ENCODE measurements around the gene HOXD8. TPM values are rescaled to one million over a fixed set of nuclear protein-coding genes. Genes with fewer than 3 reads are reported as not detected.

Gene HOXD8
- total and polyA plus RNA-seq, 10 of the 15 experiments (the other 5 are each of a cell fraction or from before 2014, with no cell fraction given), result not detected

DNA sequence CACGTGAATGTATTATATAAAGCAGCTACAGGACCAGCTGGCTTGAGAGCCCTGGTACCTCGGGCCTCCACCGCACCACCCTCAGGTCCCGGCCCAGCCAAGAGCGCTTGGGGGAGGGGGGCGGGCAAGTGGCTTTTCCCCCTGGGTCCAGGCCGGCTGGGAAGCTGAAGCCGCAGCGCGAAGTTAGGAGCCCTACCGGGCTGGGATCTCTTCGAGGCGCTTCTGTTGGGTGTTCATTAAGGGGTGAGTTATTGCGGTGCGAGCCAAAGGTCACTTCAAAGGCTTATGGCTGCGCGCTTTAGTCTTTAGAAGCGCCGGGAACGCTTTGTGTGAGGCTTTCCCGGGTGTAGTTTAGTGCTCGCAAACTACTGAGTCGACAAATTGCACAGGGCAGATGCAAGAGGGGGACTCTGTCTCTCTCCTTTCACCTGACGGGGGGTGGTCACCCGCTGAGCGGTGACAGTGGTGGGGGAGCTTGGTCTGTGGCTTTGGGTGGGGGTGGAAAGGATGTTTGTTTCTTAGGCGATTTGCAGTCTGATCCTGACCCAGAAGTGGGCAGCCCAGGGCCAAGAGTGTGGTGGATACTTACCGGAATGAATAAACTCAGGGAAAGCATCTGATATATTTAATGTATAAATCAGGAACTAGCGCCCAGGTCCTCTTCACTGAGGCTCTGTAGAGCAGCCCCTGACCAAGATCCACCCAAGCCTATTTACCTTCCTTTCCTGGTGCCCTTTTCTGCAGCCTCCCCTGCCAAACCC, 33.6 kb downstream of the HOXD8 start:
- SMC1A ChIA-PET (ENCODE audit: uncharacterized antibody, unreplicated experiment), result no interaction called here
- no peak for DNase-seq (ENCODE audit: low read depth, low spot score)
- Histone ChIP-seq H3K27me3 (replicated peaks in 1 of 2; ENCODE audit: control insufficient read depth in 2 of 2, insufficient read depth in 2 of 2, low read length in 1 of 2) (peaks cover 18 to 29% of the 10 kb centered on the region in 2 experiments), H3K36me3 (ENCODE audit: control insufficient read depth in 2 of 2, insufficient read depth in 2 of 2, low read length in 1 of 2) (no peaks in the 10 kb centered on the region), H4K20me1 (ENCODE audit: control insufficient read depth, insufficient read depth) (no peaks in the 10 kb centered on the region), H3K79me2 (ENCODE audit: control insufficient read depth, insufficient read depth, low read length) (no peaks in the 10 kb centered on the region), H3K4me1 (ENCODE audit: control insufficient read depth, insufficient read depth, low read length) (no peaks in the 10 kb centered on the region), H3K9ac (ENCODE audit: control insufficient read depth, insufficient read depth, low read length) (no peak overlapping the region), H3K4me2 (ENCODE audit: control insufficient read depth, insufficient read depth) (no peak overlapping the region), H3K27ac (ENCODE audit: control insufficient read depth, insufficient read depth) (no peak overlapping the region), H3K4me3 (no peak overlapping the region), H3K9me3 (replicated peaks; ENCODE audit: control insufficient read depth, insufficient read depth, low read length) (peaks cover 2% of the 10 kb centered on the region; the same call in 2 of the 3 replicates), H2AFZ (ENCODE audit: control insufficient read depth, low read depth, low read length) (no peak overlapping the region)
- in situ Hi-C loops (cut with MboI) (no loop called here), intact Hi-C loops (cut with micrococcal nuclease; ENCODE audit: unreplicated experiment) (no loop called here)
- ATAC-seq, result no peak
- peak; percentile 64 for TF ChIP-seq SUZ12 (IDR thresholded peaks at IDR 0.05; ENCODE audit: unreplicated experiment)
- TF ChIP-seq BACH1 (IDR thresholded peaks at IDR 0.05; ENCODE audit: borderline replicate concordance), result no peak
- TF ChIP-seq RAD51 (IDR thresholded peaks at IDR 0.05), result no peak
- CTCF ChIA-PET, result interaction anchor here (0.6 kb wide), 1 partner anchor 476 kb away, joined by 3 read pairs; no protein-coding TSS in a partner anchor
- FAIRE-seq, result no peak
- WGBS (ENCODE audit: insufficient coverage, insufficient replicate concordance, low lambda C conversion rate, missing lambda C conversion rate), result 22% methylated on average over 29 of the region's 29 CpGs
- POLR2A ChIA-PET, result no interaction called here
- BruUV-seq (replicated peaks), result no TSS peak
- RAD21 ChIA-PET (ENCODE audit: unreplicated experiment), result no interaction called here

DNA sequence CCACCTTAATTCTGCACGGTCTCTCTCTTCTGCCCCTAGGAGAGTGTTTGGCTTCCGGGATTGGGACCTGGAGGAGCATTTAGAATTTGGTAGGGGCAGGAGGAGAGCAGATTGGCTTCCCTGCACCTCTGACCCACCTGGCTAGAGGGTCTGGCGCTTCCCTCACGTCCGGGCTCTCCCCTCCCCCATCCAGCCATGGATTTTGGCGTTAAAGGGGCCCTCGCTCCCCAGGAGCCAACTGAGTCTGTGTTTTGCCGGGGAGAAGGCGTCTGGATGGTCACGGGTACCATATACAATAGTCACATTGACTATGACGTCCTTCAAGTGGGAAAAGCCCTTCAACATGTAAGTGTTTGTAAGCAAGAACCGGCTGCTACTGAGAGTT, 34.2 kb downstream of the HOXD8 start:
- SMC1A ChIA-PET (ENCODE audit: uncharacterized antibody, unreplicated experiment), result no interaction called here
- ATAC-seq (no peak), DNase-seq (ENCODE audit: low read depth, low spot score) (no peak), FAIRE-seq (no peak)
- BruUV-seq (replicated peaks), result no TSS peak
- RAD21 ChIA-PET (ENCODE audit: unreplicated experiment), result no interaction called here
- Histone ChIP-seq H3K27me3 (replicated peaks in 1 of 2; ENCODE audit: control insufficient read depth in 2 of 2, insufficient read depth in 2 of 2, low read length in 1 of 2) (peaks cover 18 to 26% of the 10 kb centered on the region in 2 experiments), H3K4me1 (ENCODE audit: control insufficient read depth, insufficient read depth, low read length) (no peaks in the 10 kb centered on the region), H3K4me2 (ENCODE audit: control insufficient read depth, insufficient read depth) (no peak overlapping the region), H3K9me3 (replicated peaks; ENCODE audit: control insufficient read depth, insufficient read depth, low read length) (peaks cover 2% of the 10 kb centered on the region; the same call in 2 of the 3 replicates), H3K9ac (ENCODE audit: control insufficient read depth, insufficient read depth, low read length) (no peak overlapping the region), H3K36me3 (ENCODE audit: control insufficient read depth in 2 of 2, insufficient read depth in 2 of 2, low read length in 1 of 2) (no peaks in the 10 kb centered on the region), H3K27ac (ENCODE audit: control insufficient read depth, insufficient read depth) (no peak overlapping the region), H3K79me2 (ENCODE audit: control insufficient read depth, insufficient read depth, low read length) (no peaks in the 10 kb centered on the region), H4K20me1 (ENCODE audit: control insufficient read depth, insufficient read depth) (no peaks in the 10 kb centered on the region), H3K4me3 (no peak overlapping the region), H2AFZ (ENCODE audit: control insufficient read depth, low read depth, low read length) (no peak overlapping the region)
- in situ Hi-C loops (cut with MboI), result no loop called here
- intact Hi-C loops (cut with micrococcal nuclease; ENCODE audit: unreplicated experiment), result no loop called here
- WGBS (ENCODE audit: insufficient coverage, insufficient replicate concordance, low lambda C conversion rate, missing lambda C conversion rate), result 4% methylated on average over 12 of the region's 12 CpGs
- CTCF ChIA-PET, result no interaction called here
- POLR2A ChIA-PET, result no interaction called here
- TF ChIP-seq SKIL (IDR thresholded peaks at IDR 0.05; ENCODE audit: low read depth, poor library complexity, severe bottlenecking) (no peak), ZNF24 (IDR thresholded peaks at IDR 0.05) (no peak), HDAC2 (IDR thresholded peaks at IDR 0.05) (no peak), TCF12 (IDR thresholded peaks at IDR 0.05; ENCODE audit: low read depth, low read length) (no peak), EGR1 (IDR thresholded peaks at IDR 0.05; ENCODE audit: borderline replicate concordance in 1 of 2, low read depth in 2 of 2, low read length in 2 of 2) (no peak), NR2C2 (IDR thresholded peaks at IDR 0.05; ENCODE audit: borderline replicate concordance, control insufficient read depth, insufficient read length, low read depth) (no peak), KDM1A (IDR thresholded peaks at IDR 0.05; ENCODE audit: borderline replicate concordance) (no peak), ZBTB40 (IDR thresholded peaks at IDR 0.05; ENCODE audit: borderline replicate concordance) (no peak), SMARCA5 (IDR thresholded peaks at IDR 0.05) (no peak)
